NB4 (cell line): ENCODE results near the gene CA12.

Source experiments
- CTCF ChIP-seq: IDR thresholded peaks from one replicate; pipeline ENCODE4 v1.5.1; 2012; ENCODE audit warnings: low read depth, low read length
- MAX ChIP-seq: IDR thresholded peaks from 2 replicates; pipeline ENCODE4 v1.6.1; 2011; ENCODE audit warnings: low read depth, low read length
- POLR2A ChIP-seq: IDR thresholded peaks from 2 replicates; pipeline ENCODE4 v1.6.1; 2011; ENCODE audit warnings: mild to moderate bottlenecking; ENCODE audit not compliant: insufficient read length; ENCODE audit errors: extremely low read depth

- no peak for TF ChIP-seq CTCF
- no peak for TF ChIP-seq POLR2A
- TF ChIP-seq MAX = no peak
These were observed 44.6 kb downstream of the CA12 start for GRCh38 chr15:63337046-63337445.
